Esophagus muscularis mucosa (tissue), 3 donors: Measurements from ENCODE around the gene HOATZ.

Source experiments
- CTCF ChIP-seq, 3 experiments: fragments of 200-600 bp in 2 of 3; fragments of 450-650 bp in 1 of 3; sonication (generic) in 2 of 3; IDR thresholded peaks; one replicate each; pipeline ENCODE4 v1.5.1; 2017 to 2019; ENCODE audit warnings: antibody characterized with exemption in 3 of 3, mild to moderate bottlenecking in 2 of 3, moderate library complexity in 1 of 3
- POLR2A ChIP-seq: fragments of 450-650 bp; IDR thresholded peaks from one replicate; pipeline ENCODE4 v1.6.1; 2017; ENCODE audit warnings: antibody characterized with exemption, moderate library complexity, mild to moderate bottlenecking, low read depth
- POLR2AphosphoS5 ChIP-seq, 2 donors: sonication (generic); formaldehyde crosslinking; IDR thresholded peaks; one replicate each; pipeline ENCODE4 v1.6.1; 2017; ENCODE audit warnings: antibody characterized with exemption in 2 of 2

GRCh38 chr11:111499483-111499882, 15.1 kb upstream of the HOATZ start:
- TF ChIP-seq CTCF (IDR thresholded peaks at IDR 0.05) (no peak), POLR2AphosphoS5 (IDR thresholded peaks at IDR 0.05) (no peak), POLR2A (no peak)
